Calu3 (cell line): ENCODE results near the gene TACC3. TPM values are rescaled to one million over a fixed set of nuclear protein-coding genes. Genes with fewer than 3 reads are reported as not detected.

Experiments used
- BruUV-seq: library from RNA; stranded (reverse); fragments of 400-500 nt; replicated peaks from 2 replicates; lab custom pipeline; 2021; lab: Mats Ljungman, UMichigan
- CTCF ChIA-PET: fragments of 300-600 bp; sonication (Branson Sonifier 250); formaldehyde crosslinking; loops from one replicate; lab custom pipeline; 2022; ENCODE audit warnings: antibody characterized with exemption; lab: Charles Lee
- DNase-seq: peaks from one replicate; pipeline ENCODE4 v3.0.0; 2022
- H3K27ac Mint-ChIP-seq: one replicate; pipeline ENCODE4 v1.8.0; 2022; ENCODE audit warnings: mixed read lengths; ENCODE audit not compliant: unreplicated experiment
- H3K27me3 Mint-ChIP-seq: one replicate; pipeline ENCODE4 v1.8.0; 2022; ENCODE audit warnings: mixed read lengths; ENCODE audit not compliant: unreplicated experiment
- H3K36me3 Mint-ChIP-seq: one replicate; pipeline ENCODE4 v1.8.0; 2022; ENCODE audit warnings: mild to moderate bottlenecking, moderate library complexity, mixed read lengths; ENCODE audit not compliant: insufficient read depth, unreplicated experiment
- H3K4me1 Mint-ChIP-seq: one replicate; pipeline ENCODE4 v1.8.0; 2022; ENCODE audit warnings: mild to moderate bottlenecking, low read depth, mixed read lengths; ENCODE audit not compliant: unreplicated experiment
- H3K4me3 Mint-ChIP-seq: one replicate; pipeline ENCODE4 v1.8.0; 2022; ENCODE audit warnings: mild to moderate bottlenecking, low read depth, moderate library complexity, mixed read lengths; ENCODE audit not compliant: unreplicated experiment
- H3K9me3 Mint-ChIP-seq: one replicate; pipeline ENCODE4 v1.8.0; 2022; ENCODE audit warnings: low read depth, mixed read lengths; ENCODE audit not compliant: unreplicated experiment
- intact Hi-C: fragments of 100-400 bp; cut with micrococcal nuclease; formaldehyde crosslinking; loops from one replicate; pipeline ENCODE4 v1.10.0; 2022; ENCODE audit not compliant: unreplicated experiment
- total RNA-seq: library from RNA; stranded (reverse); gene quantifications from 2 replicates; pipeline ENCODE4 v1.2.3, GENCODE V29; 2022
- TF ChIP-seq, protein P1 (sequence below): fragments of 200-600 bp; IDR thresholded peaks from one replicate; pipeline ENCODE4 v1.8.0; 2022; ENCODE audit warnings: antibody characterized with exemption; ENCODE audit not compliant: unreplicated experiment

TACC3 gene
- total RNA-seq, 1 experiment from 2014 or later = 95.9 TPM

DNA sequence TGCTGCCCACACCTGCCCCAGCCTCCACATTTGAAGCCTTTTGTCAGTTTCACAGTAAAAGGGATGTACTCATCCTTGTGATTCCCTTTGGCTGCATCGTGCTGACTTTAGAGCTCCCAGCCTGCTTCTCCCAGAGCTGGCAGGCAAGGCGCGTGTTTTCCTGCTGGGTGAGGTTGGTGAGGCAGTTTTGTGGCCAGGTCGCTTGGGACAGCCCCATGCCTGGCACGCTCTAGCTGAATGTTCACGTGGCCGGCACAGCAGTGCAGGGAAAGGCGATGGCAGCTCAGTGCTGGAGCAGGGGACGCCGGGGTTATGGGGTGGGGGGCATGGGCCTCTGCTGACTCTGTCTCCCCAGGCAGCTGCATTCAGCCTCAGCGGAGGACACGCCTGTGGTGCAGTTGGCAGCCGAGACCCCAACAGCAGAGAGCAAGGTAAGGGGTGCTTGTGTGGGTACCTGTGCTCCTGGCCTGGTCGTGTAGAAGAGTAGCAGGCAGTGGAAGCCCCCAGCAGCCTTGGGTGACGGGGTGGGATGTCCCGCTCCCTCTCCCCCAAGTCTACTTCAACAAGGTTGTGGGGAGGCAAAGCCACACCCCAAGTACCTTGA lies 9.3 kb downstream of the TACC3 start:
- CTCF ChIA-PET = no interaction called here
- Mint-ChIP-seq H3K27ac (no peak overlapping the region), H3K4me1 (peaks cover 38% of the 10 kb centered on the region), H3K4me3 (no peak overlapping the region), H3K9me3 (no peaks in the 10 kb centered on the region), H3K27me3 (no peaks in the 10 kb centered on the region), H3K36me3 (peaks cover 56% of the 10 kb centered on the region)
- BruUV-seq = no TSS peak
- DNase-seq = no peak
- TF ChIP-seq, protein P1, sequence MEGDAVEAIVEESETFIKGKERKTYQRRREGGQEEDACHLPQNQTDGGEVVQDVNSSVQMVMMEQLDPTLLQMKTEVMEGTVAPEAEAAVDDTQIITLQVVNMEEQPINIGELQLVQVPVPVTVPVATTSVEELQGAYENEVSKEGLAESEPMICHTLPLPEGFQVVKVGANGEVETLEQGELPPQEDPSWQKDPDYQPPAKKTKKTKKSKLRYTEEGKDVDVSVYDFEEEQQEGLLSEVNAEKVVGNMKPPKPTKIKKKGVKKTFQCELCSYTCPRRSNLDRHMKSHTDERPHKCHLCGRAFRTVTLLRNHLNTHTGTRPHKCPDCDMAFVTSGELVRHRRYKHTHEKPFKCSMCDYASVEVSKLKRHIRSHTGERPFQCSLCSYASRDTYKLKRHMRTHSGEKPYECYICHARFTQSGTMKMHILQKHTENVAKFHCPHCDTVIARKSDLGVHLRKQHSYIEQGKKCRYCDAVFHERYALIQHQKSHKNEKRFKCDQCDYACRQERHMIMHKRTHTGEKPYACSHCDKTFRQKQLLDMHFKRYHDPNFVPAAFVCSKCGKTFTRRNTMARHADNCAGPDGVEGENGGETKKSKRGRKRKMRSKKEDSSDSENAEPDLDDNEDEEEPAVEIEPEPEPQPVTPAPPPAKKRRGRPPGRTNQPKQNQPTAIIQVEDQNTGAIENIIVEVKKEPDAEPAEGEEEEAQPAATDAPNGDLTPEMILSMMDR = no peak
- intact Hi-C loops = no loop called here

DNA sequence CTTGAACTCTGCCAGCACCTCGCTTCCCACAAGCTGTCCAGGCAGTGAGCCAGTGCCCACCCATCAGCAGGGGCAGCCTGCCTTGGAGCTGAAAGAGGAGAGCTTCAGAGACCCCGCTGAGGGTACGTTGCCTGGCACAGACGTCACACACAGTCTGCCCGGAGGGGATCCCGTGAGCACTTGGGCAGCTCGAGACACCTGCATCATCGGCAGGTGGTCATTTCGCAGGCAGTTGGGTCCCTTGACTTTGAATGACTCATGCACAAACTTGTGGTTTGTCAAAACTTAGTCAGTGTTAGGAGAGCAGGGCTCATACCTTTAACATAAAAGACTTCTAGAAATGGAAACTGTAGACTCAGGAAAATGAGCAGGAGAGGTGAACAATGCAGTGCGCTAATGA lies 9.9 kb downstream of the TACC3 start:
- DNase-seq = no peak
- CTCF ChIA-PET = no interaction called here
- Mint-ChIP-seq H3K9me3 (no peaks in the 10 kb centered on the region), H3K36me3 (peaks cover 58% of the 10 kb centered on the region), H3K27ac (no peak overlapping the region), H3K4me1 (peaks cover 36% of the 10 kb centered on the region), H3K4me3 (no peak overlapping the region), H3K27me3 (no peaks in the 10 kb centered on the region)
- BruUV-seq = no TSS peak
- TF ChIP-seq, protein P1 = no peak
- intact Hi-C loops = no loop called here

DNA sequence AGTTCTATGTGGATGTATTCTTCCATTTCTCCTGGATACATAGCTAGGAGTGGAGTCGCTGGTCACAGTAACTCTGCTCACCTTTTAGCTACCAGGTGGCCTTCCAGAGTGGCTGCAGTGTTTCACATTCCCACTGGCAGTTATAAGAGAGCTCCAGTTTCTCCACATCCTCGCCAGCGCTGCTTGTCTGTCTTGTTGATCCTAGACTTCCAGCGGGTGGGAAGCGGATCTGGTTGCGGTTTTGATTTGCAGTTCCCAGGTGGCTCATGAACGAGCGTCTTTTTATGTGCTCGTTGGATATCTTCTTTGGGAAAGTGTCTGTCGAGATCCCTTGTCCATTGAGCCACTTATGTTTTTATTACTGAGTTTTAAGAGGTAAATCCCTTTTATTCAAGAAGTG lies 11.6 kb downstream of the TACC3 start:
- TF ChIP-seq, protein P1 = no peak
- CTCF ChIA-PET = no interaction called here
- no peak overlapping the region for H3K27ac Mint-ChIP-seq
- H3K36me3 Mint-ChIP-seq = peaks cover 56% of the 10 kb centered on the region
- no peaks in the 10 kb centered on the region for H3K9me3 Mint-ChIP-seq
- H3K4me1 Mint-ChIP-seq = peaks cover 19% of the 10 kb centered on the region
- no peak overlapping the region for H3K4me3 Mint-ChIP-seq
- no peaks in the 10 kb centered on the region for H3K27me3 Mint-ChIP-seq
- BruUV-seq = no TSS peak
- intact Hi-C loops = no loop called here
- DNase-seq = no peak

DNA sequence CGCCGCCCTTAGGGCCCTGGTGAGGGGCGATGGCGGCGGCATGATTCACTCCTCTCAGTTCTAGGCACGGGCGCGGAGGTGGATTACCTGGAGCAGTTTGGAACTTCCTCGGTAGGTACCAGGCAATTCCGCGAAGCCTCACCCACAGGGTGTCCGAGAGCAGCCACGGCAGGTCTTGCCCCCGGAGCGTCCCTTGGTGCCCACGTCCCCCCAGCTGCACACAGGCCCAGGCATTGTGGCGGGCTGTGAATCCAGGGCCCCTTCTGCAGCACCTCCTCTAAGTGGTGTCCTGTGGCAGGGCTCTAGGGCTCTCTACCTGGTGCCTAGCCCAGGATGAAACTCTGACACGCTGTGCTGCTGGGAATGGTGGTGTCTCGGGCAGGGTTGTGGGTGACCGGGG lies 13.9 kb downstream of the TACC3 start:
- intact Hi-C loops = no loop called here
- BruUV-seq = no TSS peak
- Mint-ChIP-seq H3K27me3 (no peaks in the 10 kb centered on the region), H3K4me3 (no peak overlapping the region), H3K9me3 (peaks cover 4% of the 10 kb centered on the region), H3K36me3 (peaks cover 48% of the 10 kb centered on the region), H3K27ac (no peak overlapping the region), H3K4me1 (no peaks in the 10 kb centered on the region)
- CTCF ChIA-PET = no interaction called here
- no peak for DNase-seq
- TF ChIP-seq, protein P1 = no peak
